ENCODE data around the gene INAFM2. TPM values are rescaled to one million over a fixed set of nuclear protein-coding genes. Genes with fewer than 3 reads are reported as not detected.

Gene INAFM2
- polyA plus RNA-seq, 1 donor from 2014 or later: 14.8 TPM

- no peak overlapping the region for H3K27ac ChIP-seq (ENCODE audit: low read length)
- H3K9me3 ChIP-seq (ENCODE audit: low read length): no peaks in the 10 kb centered on the region
- TF ChIP-seq MXI1 (conservative IDR thresholded peaks at IDR 0.05; ENCODE audit: poor library complexity, severe bottlenecking): no peak
- TF ChIP-seq RAD21 (conservative IDR thresholded peaks at IDR 0.05): no peak
- TF ChIP-seq TAF1 (IDR thresholded peaks at IDR 0.05; ENCODE audit: low read depth): no peak
- TF ChIP-seq SMC3 (conservative IDR thresholded peaks at IDR 0.05; ENCODE audit: poor library complexity): no peak
- TF ChIP-seq EP300 (conservative IDR thresholded peaks at IDR 0.05; ENCODE audit: poor library complexity, severe bottlenecking): no peak
- TF ChIP-seq REST (IDR thresholded peaks at IDR 0.05; ENCODE audit: borderline replicate concordance): no peak
- TF ChIP-seq CTCF (IDR thresholded peaks at IDR 0.05; ENCODE audit: poor library complexity, severe bottlenecking): no peak
- no peak for TF ChIP-seq EZH2 (IDR thresholded peaks at IDR 0.05; ENCODE audit: borderline replicate concordance, insufficient read depth, low read length, poor library complexity, severe bottlenecking)
- TF ChIP-seq POLR2AphosphoS5 (IDR thresholded peaks at IDR 0.05): no peak
- no peaks in the 10 kb centered on the region for H4K20me1 ChIP-seq (ENCODE audit: insufficient read depth)
- peaks cover 6% of the 10 kb centered on the region for H3K36me3 ChIP-seq (ENCODE audit: insufficient read depth, low read length)
- H2AFZ ChIP-seq (ENCODE audit: low read depth, low read length): no peak overlapping the region
- H3K9ac ChIP-seq (ENCODE audit: low read length): no peak overlapping the region
- no peaks in the 10 kb centered on the region for H3F3A ChIP-seq (ENCODE audit: insufficient read depth, low read length, poor library complexity, severe bottlenecking)
- H3K4me3 ChIP-seq (ENCODE audit: low read length): no peak overlapping the region
- no peaks in the 10 kb centered on the region for H3K27me3 ChIP-seq (ENCODE audit: insufficient read depth, low read depth, low read length)
- no peak overlapping the region for H3K4me2 ChIP-seq (ENCODE audit: low read length)
- H3K9me2 ChIP-seq (ENCODE audit: insufficient read depth, low read length): no peaks in the 10 kb centered on the region
- H3K79me2 ChIP-seq (replicated peaks; ENCODE audit: insufficient read depth, low read length): no peaks in the 10 kb centered on the region
Observed at GRCh38 chr15:40368719-40369473, 45.4 kb downstream of the INAFM2 start.

- H3K4me2 ChIP-seq (ENCODE audit: low read length): no peak overlapping the region
- no peaks in the 10 kb centered on the region for H4K20me1 ChIP-seq (ENCODE audit: insufficient read depth)
- no peaks in the 10 kb centered on the region for H3F3A ChIP-seq (ENCODE audit: insufficient read depth, low read length, poor library complexity, severe bottlenecking)
- H3K9ac ChIP-seq (ENCODE audit: low read length): no peak overlapping the region
- H3K4me3 ChIP-seq (ENCODE audit: low read length): no peak overlapping the region
- H3K27me3 ChIP-seq (ENCODE audit: insufficient read depth, low read depth, low read length): no peaks in the 10 kb centered on the region
- no peaks in the 10 kb centered on the region for H3K79me2 ChIP-seq (replicated peaks; ENCODE audit: insufficient read depth, low read length)
- H3K36me3 ChIP-seq (ENCODE audit: insufficient read depth, low read length): peaks cover 6% of the 10 kb centered on the region
- no peaks in the 10 kb centered on the region for H3K9me2 ChIP-seq (ENCODE audit: insufficient read depth, low read length)
- H2AFZ ChIP-seq (ENCODE audit: low read depth, low read length): no peak overlapping the region
- H3K9me3 ChIP-seq (ENCODE audit: low read length): no peaks in the 10 kb centered on the region
- TF ChIP-seq RAD21 (conservative IDR thresholded peaks at IDR 0.05): no peak
- TF ChIP-seq EZH2 (IDR thresholded peaks at IDR 0.05; ENCODE audit: borderline replicate concordance, insufficient read depth, low read length, poor library complexity, severe bottlenecking): no peak
- no peak for TF ChIP-seq POLR2AphosphoS5 (IDR thresholded peaks at IDR 0.05)
- no peak for TF ChIP-seq REST (IDR thresholded peaks at IDR 0.05; ENCODE audit: borderline replicate concordance)
- no peak for TF ChIP-seq SMC3 (conservative IDR thresholded peaks at IDR 0.05; ENCODE audit: poor library complexity)
- TF ChIP-seq MXI1 (conservative IDR thresholded peaks at IDR 0.05; ENCODE audit: poor library complexity, severe bottlenecking): no peak
- no peak for TF ChIP-seq EP300 (conservative IDR thresholded peaks at IDR 0.05; ENCODE audit: poor library complexity, severe bottlenecking)
- no peak for TF ChIP-seq TAF1 (IDR thresholded peaks at IDR 0.05; ENCODE audit: low read depth)
- TF ChIP-seq CTCF (IDR thresholded peaks at IDR 0.05; ENCODE audit: poor library complexity, severe bottlenecking): no peak
- no peak overlapping the region for H3K27ac ChIP-seq (ENCODE audit: low read length)
Observed at GRCh38 chr15:40369474-40369869, 46.0 kb downstream of the INAFM2 start.
